ENCODE data around the gene ERMN.
"Not testable (repeated sequence)": the region's sequence is repeated elsewhere in the genome, so short reads cannot be mapped to it uniquely, and the experiment has no call there.

The ERMN gene

DNA sequence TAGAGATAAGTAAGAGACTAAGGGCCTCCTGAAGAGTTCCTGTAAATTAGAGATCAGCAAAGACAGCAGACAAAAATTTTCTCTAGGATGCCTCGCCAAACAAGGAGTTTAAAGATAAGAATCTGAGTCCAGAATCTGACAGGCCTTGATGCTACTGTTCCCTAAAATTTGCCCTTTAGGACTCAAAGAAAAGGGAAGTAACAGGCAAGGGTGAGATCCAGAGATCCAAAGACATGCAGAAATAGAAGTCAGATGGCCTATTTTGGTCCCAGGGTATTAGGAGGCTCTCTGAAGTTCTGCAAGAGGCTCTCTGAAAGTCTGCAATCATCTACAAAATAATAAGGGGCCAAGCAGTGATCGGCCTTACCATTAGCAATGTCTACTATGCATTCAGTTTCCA lies 35.1 kb downstream of the ERMN start:
- DNase-seq: no peak

DNA sequence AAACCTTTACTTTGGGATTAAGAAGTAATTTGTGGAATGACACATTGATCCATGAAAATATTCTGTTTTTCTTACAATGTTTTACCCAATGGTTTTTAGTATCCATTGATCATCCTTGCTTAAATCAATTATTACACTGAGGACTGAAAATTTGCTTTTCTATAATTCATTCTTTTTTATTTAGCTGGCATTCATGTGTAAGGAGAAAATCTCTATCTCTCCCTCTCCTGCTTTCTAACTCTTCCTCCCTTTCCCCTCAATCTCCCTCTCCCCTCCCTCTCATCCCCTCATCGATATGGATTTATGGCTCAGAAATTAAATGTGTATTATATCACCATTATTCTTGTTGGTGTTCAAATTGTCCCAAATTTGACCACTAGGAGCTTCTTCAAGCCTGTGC lies 38.5 kb downstream of the ERMN start:
- DNase-seq: no peak

DNA sequence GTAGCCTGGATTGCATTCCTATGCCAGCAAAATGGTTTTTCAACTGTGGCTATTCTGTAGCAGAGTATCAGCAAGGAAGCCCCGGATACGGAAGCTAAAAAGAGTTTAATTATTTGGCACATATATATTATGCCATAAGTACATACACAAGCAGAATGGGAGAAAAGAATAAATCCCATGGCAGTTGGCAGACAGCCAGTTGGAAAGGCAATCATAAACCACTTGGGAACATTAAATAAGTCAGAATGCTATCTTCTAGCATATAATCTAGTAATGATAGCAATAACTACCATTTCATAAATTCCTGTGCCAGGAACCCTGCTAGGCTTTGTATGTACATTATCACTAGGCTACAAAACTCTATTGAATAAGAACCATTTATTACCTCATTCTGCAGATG lies 42.2 kb downstream of the ERMN start:
- no peak for DNase-seq

DNA sequence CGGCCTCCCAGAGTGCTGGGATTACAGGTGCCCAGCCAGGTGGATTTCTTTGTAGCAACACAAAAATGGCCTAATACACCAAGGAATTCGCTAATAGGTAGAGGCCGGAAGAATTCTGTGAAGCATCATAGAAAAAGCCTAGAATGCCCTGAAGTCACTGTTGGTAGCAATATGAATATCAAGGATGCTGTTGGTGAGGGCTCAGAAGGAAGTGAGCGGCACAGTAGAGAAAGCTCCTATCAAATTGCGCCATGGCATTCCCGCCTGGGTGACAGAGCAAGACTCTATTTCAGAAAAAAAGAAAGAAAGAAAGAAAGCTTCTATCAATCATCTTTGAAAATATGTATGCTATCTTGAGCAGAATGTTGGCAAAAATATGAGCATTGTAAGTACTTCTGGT lies 44.3 kb downstream of the ERMN start:
- no peak for DNase-seq

DNA sequence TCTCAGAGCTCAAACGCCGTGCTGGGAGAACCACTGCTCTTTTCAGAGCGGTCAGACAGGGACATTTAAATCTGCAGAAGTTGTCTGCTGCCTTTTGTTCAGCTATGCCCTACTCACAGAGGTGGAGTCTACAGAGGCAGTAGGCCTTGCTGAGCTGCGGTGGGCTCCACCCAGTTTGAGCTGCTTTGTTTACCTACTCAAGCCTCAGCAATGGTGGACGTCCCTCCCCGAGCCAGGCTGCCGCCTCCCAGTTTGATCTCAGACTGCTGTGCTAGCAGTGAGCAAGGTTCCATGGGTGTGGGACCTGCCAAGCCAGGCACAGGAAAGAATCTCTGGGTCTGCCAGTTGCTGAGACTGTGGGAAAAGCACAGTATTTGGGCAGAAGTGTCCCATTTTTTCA lies 46.3 kb downstream of the ERMN start:
- not testable (repeated sequence) for DNase-seq

DNA sequence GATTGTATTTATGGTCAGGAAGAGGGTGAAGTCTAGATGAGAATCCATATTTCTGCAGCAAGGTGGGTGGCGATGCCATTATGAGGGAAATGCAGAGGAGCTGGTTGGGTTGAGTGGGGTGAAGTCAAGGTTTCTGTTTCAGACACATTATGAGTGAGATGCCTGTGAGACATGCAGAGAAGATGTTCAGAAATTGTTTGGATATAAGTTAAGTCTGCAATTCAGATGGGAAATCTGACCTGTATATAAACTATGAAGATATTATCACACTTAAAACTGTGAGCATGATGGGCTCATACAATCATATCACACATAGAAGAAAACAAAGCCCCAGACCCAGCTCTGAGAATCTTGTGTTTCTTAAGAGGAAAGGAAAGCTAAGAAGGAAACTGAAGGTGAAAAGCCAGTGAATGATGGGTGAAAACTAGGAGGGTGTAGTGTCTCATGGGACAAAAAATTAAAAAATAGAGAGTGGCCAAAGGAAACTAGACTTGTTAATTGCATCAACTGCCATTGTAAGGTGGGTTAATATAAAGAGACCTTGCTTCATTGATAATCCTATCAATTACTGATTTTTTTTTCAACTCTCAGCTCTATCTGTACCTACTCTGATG lies 53.9 kb downstream of the ERMN start:
- no peak for DNase-seq

DNA sequence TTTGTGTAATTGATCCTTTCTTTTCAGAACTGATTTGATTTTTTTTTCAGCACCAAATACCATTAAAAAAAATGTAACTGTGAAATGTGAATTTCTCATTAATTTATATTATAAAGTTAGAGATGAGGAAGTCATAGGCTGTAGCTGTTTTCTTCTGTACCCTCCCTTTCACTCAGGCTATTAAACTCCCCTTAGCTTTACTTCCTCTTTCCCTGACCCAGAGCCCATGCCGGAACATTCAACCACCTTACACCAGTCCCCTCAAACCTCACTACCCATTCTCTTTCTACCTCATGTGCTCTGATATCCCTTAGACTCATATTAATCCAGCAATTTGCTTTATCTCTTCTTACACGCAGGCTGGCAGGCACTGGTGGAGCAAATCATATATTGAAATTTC lies 55.7 kb downstream of the ERMN start:
- DNase-seq: no peak

DNA sequence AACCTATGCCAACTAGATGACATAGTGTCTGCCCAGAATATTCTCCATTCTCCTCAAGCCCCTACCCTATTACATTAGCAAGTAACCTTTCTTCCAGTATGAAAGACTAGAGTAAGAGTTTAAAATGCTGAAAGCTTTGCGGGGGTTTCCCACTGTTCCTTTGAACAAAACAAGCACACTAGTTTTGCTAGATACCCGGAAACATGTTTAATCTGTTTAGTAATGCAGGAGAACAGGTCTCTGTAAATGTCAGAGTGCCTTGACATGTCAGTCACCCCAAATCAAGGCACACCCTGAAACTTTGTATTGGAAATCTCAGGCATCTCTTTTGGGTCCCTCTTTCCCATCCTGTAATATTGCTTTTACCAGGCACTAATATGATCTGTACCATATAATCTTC lies 56.6 kb downstream of the ERMN start:
- DNase-seq: no peak
